ENCODE data around the gene STAB2.

Gene STAB2

GRCh38 chr12:103557628-103558010 lies 29.5 kb upstream of the STAB2 start:
- H3K9ac ChIP-seq (ENCODE audit: low read length) = no peak overlapping the region
- H3F3A ChIP-seq (ENCODE audit: insufficient read depth, low read length) = no peaks in the 10 kb centered on the region
- no peak overlapping the region for H2AFZ ChIP-seq (ENCODE audit: low read length)
- no peak for TF ChIP-seq EZH2 (optimal IDR thresholded peaks at IDR 0.05; ENCODE audit: low read depth, low read length)
- TF ChIP-seq CTCF (IDR thresholded peaks at IDR 0.05; ENCODE audit: low read length) = no peak
- TF ChIP-seq EZH2phosphoT487 (IDR thresholded peaks at IDR 0.05; ENCODE audit: low read length) = no peak
- H3K9me2 ChIP-seq (replicated peaks; ENCODE audit: insufficient read depth, low read length) = no peaks in the 10 kb centered on the region
- H3K4me2 ChIP-seq (ENCODE audit: low read depth, low read length) = no peak overlapping the region
- DNase-seq = no peak
- H3K79me2 ChIP-seq (ENCODE audit: low read length) = no peaks in the 10 kb centered on the region
- no peaks in the 10 kb centered on the region for H4K20me1 ChIP-seq (ENCODE audit: insufficient read depth, low read length)
- no peaks in the 10 kb centered on the region for H3K36me3 ChIP-seq (replicated peaks; ENCODE audit: insufficient read depth, low read length)
- no peaks in the 10 kb centered on the region for H3K4me1 ChIP-seq (ENCODE audit: low read length)
- H3K27me3 ChIP-seq (replicated peaks; ENCODE audit: insufficient read depth, low read length) = no peaks in the 10 kb centered on the region
- no peak overlapping the region for H3K4me3 ChIP-seq (ENCODE audit: low read length)
- H3K27ac ChIP-seq (ENCODE audit: low read length) = no peak overlapping the region
- no peaks in the 10 kb centered on the region for H3K9me3 ChIP-seq (replicated peaks; ENCODE audit: insufficient read depth, low read length)

- H3K4me1 ChIP-seq (ENCODE audit: low read length) = no peaks in the 10 kb centered on the region
- DNase-seq = no peak
- no peaks in the 10 kb centered on the region for H3K79me2 ChIP-seq (ENCODE audit: low read length)
- H3K36me3 ChIP-seq (replicated peaks; ENCODE audit: insufficient read depth, low read length) = no peaks in the 10 kb centered on the region
- no peaks in the 10 kb centered on the region for H3K27me3 ChIP-seq (replicated peaks; ENCODE audit: insufficient read depth, low read length)
- no peak overlapping the region for H2AFZ ChIP-seq (ENCODE audit: low read length)
- H4K20me1 ChIP-seq (ENCODE audit: insufficient read depth, low read length) = no peaks in the 10 kb centered on the region
- H3K4me2 ChIP-seq (ENCODE audit: low read depth, low read length) = no peak overlapping the region
- no peak overlapping the region for H3K4me3 ChIP-seq (ENCODE audit: low read length)
- TF ChIP-seq EZH2phosphoT487 (IDR thresholded peaks at IDR 0.05; ENCODE audit: low read length) (no peak), EZH2 (optimal IDR thresholded peaks at IDR 0.05; ENCODE audit: low read depth, low read length) (no peak), CTCF (IDR thresholded peaks at IDR 0.05; ENCODE audit: low read length) (no peak)
- no peaks in the 10 kb centered on the region for H3F3A ChIP-seq (ENCODE audit: insufficient read depth, low read length)
- H3K9me3 ChIP-seq (replicated peaks; ENCODE audit: insufficient read depth, low read length) = no peaks in the 10 kb centered on the region
- no peak overlapping the region for H3K9ac ChIP-seq (ENCODE audit: low read length)
- no peaks in the 10 kb centered on the region for H3K9me2 ChIP-seq (replicated peaks; ENCODE audit: insufficient read depth, low read length)
- no peak overlapping the region for H3K27ac ChIP-seq (ENCODE audit: low read length)
Measured at GRCh38 chr12:103558879-103559278, 28.2 kb upstream of the STAB2 start.

GRCh38 chr12:103560604-103561101 lies 26.4 kb upstream of the STAB2 start:
- Histone ChIP-seq H3K9ac (ENCODE audit: low read length) (no peak overlapping the region), H3K36me3 (replicated peaks; ENCODE audit: insufficient read depth, low read length) (no peaks in the 10 kb centered on the region), H3K9me2 (replicated peaks; ENCODE audit: insufficient read depth, low read length) (no peaks in the 10 kb centered on the region), H3K4me3 (ENCODE audit: low read length) (no peak overlapping the region), H3K9me3 (replicated peaks; ENCODE audit: insufficient read depth, low read length) (no peaks in the 10 kb centered on the region), H3K27ac (ENCODE audit: low read length) (no peak overlapping the region), H4K20me1 (ENCODE audit: insufficient read depth, low read length) (no peaks in the 10 kb centered on the region), H2AFZ (ENCODE audit: low read length) (no peak overlapping the region), H3K4me2 (ENCODE audit: low read depth, low read length) (no peak overlapping the region), H3F3A (ENCODE audit: insufficient read depth, low read length) (no peaks in the 10 kb centered on the region), H3K27me3 (replicated peaks; ENCODE audit: insufficient read depth, low read length) (no peaks in the 10 kb centered on the region), H3K79me2 (ENCODE audit: low read length) (no peaks in the 10 kb centered on the region), H3K4me1 (ENCODE audit: low read length) (no peaks in the 10 kb centered on the region)
- TF ChIP-seq EZH2phosphoT487 (IDR thresholded peaks at IDR 0.05; ENCODE audit: low read length) (no peak), EZH2 (optimal IDR thresholded peaks at IDR 0.05; ENCODE audit: low read depth, low read length) (no peak), CTCF (IDR thresholded peaks at IDR 0.05; ENCODE audit: low read length) (no peak)
- no peak for DNase-seq
